ENCODE measurements around the gene KDR.

DNA sequence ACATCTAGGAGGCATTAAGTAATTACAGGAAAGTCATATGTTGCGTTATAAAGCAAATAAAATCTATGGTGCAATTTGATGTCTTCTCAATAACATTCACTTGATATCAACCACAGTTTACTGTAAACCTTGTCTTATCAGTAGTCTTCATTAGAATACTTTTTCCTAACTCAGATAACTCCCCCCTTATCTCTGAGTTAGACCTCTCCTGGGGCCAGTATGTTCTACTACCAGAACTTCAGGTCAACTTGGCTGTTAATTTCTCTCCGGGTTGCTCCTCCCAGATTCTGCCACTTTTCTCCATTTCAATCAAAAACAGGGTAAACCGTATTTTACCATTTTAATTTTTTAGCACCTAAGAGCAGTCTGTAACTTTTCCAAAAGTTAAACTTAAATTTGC lies 50.0 kb downstream of the KDR start:
- TF ChIP-seq, protein P1, sequence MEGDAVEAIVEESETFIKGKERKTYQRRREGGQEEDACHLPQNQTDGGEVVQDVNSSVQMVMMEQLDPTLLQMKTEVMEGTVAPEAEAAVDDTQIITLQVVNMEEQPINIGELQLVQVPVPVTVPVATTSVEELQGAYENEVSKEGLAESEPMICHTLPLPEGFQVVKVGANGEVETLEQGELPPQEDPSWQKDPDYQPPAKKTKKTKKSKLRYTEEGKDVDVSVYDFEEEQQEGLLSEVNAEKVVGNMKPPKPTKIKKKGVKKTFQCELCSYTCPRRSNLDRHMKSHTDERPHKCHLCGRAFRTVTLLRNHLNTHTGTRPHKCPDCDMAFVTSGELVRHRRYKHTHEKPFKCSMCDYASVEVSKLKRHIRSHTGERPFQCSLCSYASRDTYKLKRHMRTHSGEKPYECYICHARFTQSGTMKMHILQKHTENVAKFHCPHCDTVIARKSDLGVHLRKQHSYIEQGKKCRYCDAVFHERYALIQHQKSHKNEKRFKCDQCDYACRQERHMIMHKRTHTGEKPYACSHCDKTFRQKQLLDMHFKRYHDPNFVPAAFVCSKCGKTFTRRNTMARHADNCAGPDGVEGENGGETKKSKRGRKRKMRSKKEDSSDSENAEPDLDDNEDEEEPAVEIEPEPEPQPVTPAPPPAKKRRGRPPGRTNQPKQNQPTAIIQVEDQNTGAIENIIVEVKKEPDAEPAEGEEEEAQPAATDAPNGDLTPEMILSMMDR (IDR thresholded peaks at IDR 0.05; ENCODE audit: low read length): no peak
- no peak for TF ChIP-seq EZH2phosphoT487 (IDR thresholded peaks at IDR 0.05; ENCODE audit: low read length)
- no peak for TF ChIP-seq EZH2 (optimal IDR thresholded peaks at IDR 0.05; ENCODE audit: low read depth, low read length)

All from MM.1S (cell line).